Common myeloid progenitor, CD34-positive (primary cell): ENCODE results near the gene MAP1A.
"Not testable (repeated sequence)": the region's sequence is repeated elsewhere in the genome, so short reads cannot be mapped to it uniquely, and the experiment has no call there.

Source experiments
- CTCF ChIA-PET: fragments of 350-600 bp; sonication (Branson Sonifier 250); formaldehyde crosslinking; loops from one replicate; lab custom pipeline; 2021; ENCODE audit warnings: antibody characterized with exemption; lab: Charles Lee
- POLR2A ChIA-PET: fragments of 350-600 bp; sonication (Branson Sonifier 250); formaldehyde crosslinking; loops from one replicate; lab custom pipeline; 2021; ENCODE audit warnings: antibody characterized with exemption; lab: Charles Lee
- DNase-seq, 3 donors: peaks; one replicate each; pipeline versions ENCODE4 v3.0.0 to v3.0.0-alpha.2; 2013
- H3K27ac ChIP-seq, 2 experiments: 1 replicate in 1 of 2; 2 replicates in 1 of 2; pipeline ENCODE4 v1.7.0; 2013; ENCODE audit warnings: inconsistent platforms in 2 of 2, low read length in 2 of 2, mild to moderate bottlenecking in 2 of 2, low read depth in 1 of 2, moderate library complexity in 1 of 2; ENCODE audit not compliant: severe bottlenecking in 2 of 2, insufficient read depth in 1 of 2, poor library complexity in 1 of 2
- H3K27me3 ChIP-seq, 5 experiments: replicated peaks in 2 of 5; 1 replicate in 3 of 5; 2 replicates in 2 of 5; pipeline versions ENCODE4 v1.6.1 to v1.7.0; 2013; ENCODE audit warnings: low read length in 4 of 5, mild to moderate bottlenecking in 2 of 5, moderate library complexity in 2 of 5, inconsistent platforms in 1 of 5; ENCODE audit not compliant: insufficient read depth in 5 of 5, control insufficient read depth in 4 of 5
- H3K36me3 ChIP-seq, 4 experiments: 1 replicate in 2 of 4; 2 replicates in 2 of 4; pipeline versions ENCODE4 v1.6.1 to v1.7.0; 2013; ENCODE audit warnings: low read length in 3 of 4, control low read depth in 1 of 4, mild to moderate bottlenecking in 1 of 4; ENCODE audit not compliant: control insufficient read depth in 4 of 4, insufficient read depth in 4 of 4
- H3K4me1 ChIP-seq, 4 experiments: 1 replicate in 3 of 4; 2 replicates in 1 of 4; pipeline versions ENCODE4 v1.6.1 to v1.7.1; 2013; ENCODE audit warnings: low read length in 3 of 4, mild to moderate bottlenecking in 3 of 4, control low read depth in 1 of 4, inconsistent platforms in 1 of 4, moderate library complexity in 1 of 4; ENCODE audit not compliant: control insufficient read depth in 4 of 4, insufficient read depth in 4 of 4; ENCODE audit errors: control extremely low read depth in 1 of 4
- H3K4me3 ChIP-seq, 7 experiments: 1 replicate in 4 of 7; 2 replicates in 3 of 7; pipeline versions ENCODE4 v1.5.1 to v1.7.0; 2013; ENCODE audit warnings: mild to moderate bottlenecking in 7 of 7, low read length in 6 of 7, moderate library complexity in 6 of 7, inconsistent platforms in 2 of 7, low read depth in 2 of 7, control low read depth in 1 of 7; ENCODE audit not compliant: insufficient read depth in 4 of 7, control insufficient read depth in 1 of 7; ENCODE audit errors: extremely low read depth in 1 of 7
- H3K9me3 ChIP-seq, 5 experiments: 1 replicate in 4 of 5; 2 replicates in 1 of 5; pipeline versions ENCODE4 v1.6.1 to v1.7.1; 2013; ENCODE audit warnings: low read length in 4 of 5, mild to moderate bottlenecking in 2 of 5, inconsistent platforms in 1 of 5, low read depth in 1 of 5, moderate library complexity in 1 of 5; ENCODE audit not compliant: control insufficient read depth in 4 of 5, insufficient read depth in 2 of 5; ENCODE audit errors: control extremely low read depth in 1 of 5
- WGBS: methylation state at CpG from one replicate; pipeline ENCODE4 v1.1.5; 2013; ENCODE audit not compliant: insufficient coverage; 5-methylcytosine and 5-hydroxymethylcytosine counted together

Gene MAP1A

DNA sequence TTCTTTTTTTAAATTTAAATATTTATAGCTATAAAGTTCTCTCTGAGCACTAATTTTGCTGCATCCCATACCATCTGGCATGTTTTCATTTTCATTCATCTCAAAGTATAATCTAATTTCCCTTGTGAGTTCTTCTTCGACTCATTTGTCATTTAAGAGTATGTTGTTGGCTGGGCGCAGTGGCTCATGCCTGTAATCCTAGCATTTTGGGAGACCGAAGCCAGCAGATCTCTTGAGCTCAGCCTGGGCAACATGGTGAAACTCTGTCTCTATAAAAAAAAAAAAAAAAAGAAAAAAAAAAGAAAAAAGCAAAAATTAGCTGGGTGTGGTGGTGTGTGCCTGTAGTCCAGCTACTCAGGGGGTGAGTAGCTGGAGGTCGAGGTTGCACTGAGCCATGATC is 34.8 kb downstream of the MAP1A start:
- no peak overlapping the region for H3K27ac ChIP-seq
- no peak overlapping the region for H3K4me3 ChIP-seq
- no peak for DNase-seq
- 100% methylated on average over 2 of the region's 4 CpGs for WGBS
- H3K9me3 ChIP-seq: peaks cover 0 to 2% (median 0%) of the 10 kb centered on the region in 5 experiments
- peaks cover 2 to 11% (median 4%) of the 10 kb centered on the region in 4 experiments for H3K36me3 ChIP-seq
- ChIA-PET CTCF (interaction anchor here (0.6 kb wide), 1 partner anchor 281 kb away, joined by 3 read pairs; no protein-coding TSS in a partner anchor), POLR2A (no interaction called here)
- H3K27me3 ChIP-seq: no peaks in the 10 kb centered on the region
- H3K4me1 ChIP-seq: no peaks in the 10 kb centered on the region

DNA sequence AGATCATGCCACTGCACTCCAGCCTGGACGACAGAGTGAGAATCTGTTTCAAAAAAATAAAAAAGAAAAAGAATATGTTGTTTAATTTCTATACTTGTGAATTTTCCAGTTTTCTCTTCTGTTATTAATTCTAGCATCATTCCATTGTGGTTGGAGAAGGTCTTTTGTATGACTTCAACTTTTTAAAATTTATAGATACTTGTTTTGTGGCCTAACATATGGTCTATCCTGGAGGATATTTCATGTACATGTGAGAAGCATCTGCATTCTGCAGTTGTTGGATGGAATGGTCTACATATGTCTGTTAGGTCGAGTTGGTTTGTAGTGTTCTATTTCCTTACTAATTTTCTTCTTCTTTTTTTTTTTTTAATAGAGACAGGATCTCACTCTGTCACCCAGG is 35.6 kb downstream of the MAP1A start:
- ChIA-PET POLR2A (no interaction called here), CTCF (no interaction called here)
- H3K36me3 ChIP-seq: peaks cover 0 to 12% (median 2%) of the 10 kb centered on the region in 4 experiments
- WGBS: no CpG with 5 or more reads among the region's 2 CpGs
- no peaks in the 10 kb centered on the region for H3K27me3 ChIP-seq
- no peaks in the 10 kb centered on the region for H3K9me3 ChIP-seq
- DNase-seq: no peak
- no peak overlapping the region for H3K4me3 ChIP-seq
- no peak overlapping the region for H3K27ac ChIP-seq
- no peaks in the 10 kb centered on the region for H3K4me1 ChIP-seq

DNA sequence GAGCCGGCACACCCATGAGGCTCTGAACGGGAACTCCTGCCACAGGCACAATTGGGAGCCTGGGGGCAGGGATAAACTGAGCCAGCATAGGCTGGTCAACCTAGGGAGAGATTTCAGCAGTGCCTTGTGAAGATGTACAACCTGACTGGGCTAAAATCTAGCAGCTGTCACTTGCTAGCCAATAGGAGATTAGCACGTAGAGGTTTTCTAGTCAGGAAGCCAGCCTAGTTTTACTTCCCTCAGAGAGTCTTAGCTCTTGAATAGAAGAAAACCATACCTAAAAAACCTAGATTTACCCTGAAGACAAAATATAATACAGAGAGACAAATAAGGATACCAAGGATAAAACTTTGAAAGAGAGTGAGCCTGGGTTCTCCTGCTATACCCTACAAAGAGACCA is 45.3 kb downstream of the MAP1A start:
- WGBS: no CpG with 5 or more reads among the region's 3 CpGs
- H3K4me1 ChIP-seq, H3K27ac ChIP-seq, DNase-seq, H3K36me3 ChIP-seq, H3K4me3 ChIP-seq, POLR2A ChIA-PET, H3K9me3 ChIP-seq, H3K27me3 ChIP-seq, CTCF ChIA-PET: not testable (repeated sequence)

DNA sequence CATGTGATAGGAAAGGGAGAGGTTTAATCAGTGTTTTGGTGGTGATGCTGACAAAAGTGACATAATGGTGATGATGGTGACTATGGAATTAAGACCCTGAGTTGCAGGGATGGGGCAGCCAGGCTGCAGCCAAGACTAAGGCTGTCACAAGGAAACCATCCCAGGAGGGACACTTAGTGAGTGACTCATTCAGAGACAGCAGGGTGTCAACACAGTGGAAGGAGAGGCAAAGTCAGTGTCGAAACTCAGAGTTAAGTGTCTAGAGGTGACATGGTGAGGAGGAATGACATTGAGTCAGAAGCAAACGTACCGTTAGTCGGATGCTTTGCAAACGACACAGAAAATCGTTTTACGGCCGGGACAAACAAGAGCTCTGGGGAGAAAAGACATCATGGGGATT is 46.4 kb downstream of the MAP1A start:
- H3K4me3 ChIP-seq, CTCF ChIA-PET, H3K9me3 ChIP-seq, POLR2A ChIA-PET, DNase-seq, H3K36me3 ChIP-seq, H3K4me1 ChIP-seq, H3K27me3 ChIP-seq, H3K27ac ChIP-seq: not testable (repeated sequence)
- no CpG with 5 or more reads among the region's 8 CpGs for WGBS

DNA sequence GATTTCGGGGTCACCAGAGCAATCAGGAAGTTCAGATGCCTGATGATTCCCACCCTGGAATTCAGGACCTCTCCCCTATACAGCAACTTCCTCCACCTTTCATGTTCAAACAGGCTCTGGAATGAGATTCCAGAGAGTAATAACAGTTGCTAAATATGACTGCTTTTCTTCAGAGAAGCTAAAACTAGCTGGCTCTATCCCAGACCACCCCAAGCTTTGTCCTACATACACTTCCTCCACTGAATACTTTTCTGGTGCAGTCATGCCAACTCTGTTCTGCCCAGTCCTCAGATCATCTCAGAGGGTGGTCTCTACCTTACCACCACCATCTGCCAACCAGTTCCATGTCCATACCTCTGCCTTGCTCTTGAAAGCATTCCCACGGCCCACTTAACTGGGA is 49.2 kb downstream of the MAP1A start:
- POLR2A ChIA-PET, H3K4me3 ChIP-seq, DNase-seq, H3K27me3 ChIP-seq, CTCF ChIA-PET, H3K36me3 ChIP-seq, H3K4me1 ChIP-seq, H3K27ac ChIP-seq, H3K9me3 ChIP-seq: not testable (repeated sequence)
- WGBS: no CpG with 5 or more reads among the region's 2 CpGs

DNA sequence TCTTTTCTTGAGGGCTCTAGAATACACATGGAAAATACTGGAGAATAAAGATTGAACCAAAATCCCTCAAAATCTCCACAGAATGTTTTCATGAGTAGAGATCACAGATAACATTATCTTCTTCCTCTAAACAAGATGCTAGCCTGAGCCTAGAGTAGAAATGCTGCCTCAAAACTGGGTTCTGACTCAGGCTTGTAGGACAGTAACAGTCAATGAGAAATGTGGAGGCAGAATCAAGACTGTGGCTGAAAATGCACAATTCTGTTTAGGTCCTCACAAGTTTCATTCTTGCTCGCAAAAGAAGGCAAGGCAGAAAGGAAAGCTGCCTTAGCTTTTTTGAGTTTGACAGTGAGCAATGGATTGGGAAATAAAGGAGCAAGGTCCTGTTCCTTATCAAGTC is 57.2 kb downstream of the MAP1A start:
- H3K27me3 ChIP-seq, POLR2A ChIA-PET, DNase-seq, CTCF ChIA-PET, H3K27ac ChIP-seq, H3K4me3 ChIP-seq, H3K4me1 ChIP-seq, H3K9me3 ChIP-seq, H3K36me3 ChIP-seq: not testable (repeated sequence)
- WGBS: no CpG with 5 or more reads among the region's 1 CpG
